Measurements from ENCODE around the gene NPEPL1.
"Not testable (repeated sequence)": the region's sequence is repeated elsewhere in the genome, so short reads cannot be mapped to it uniquely, and the experiment has no call there.

GRCh38 chr20:58648502-58648825 is 44.1 kb upstream of the NPEPL1 start:
- not testable (repeated sequence) for TF ChIP-seq CTCF, POLR2A, POLR2AphosphoS5, EP300 (IDR thresholded peaks at IDR 0.05)

All from gastroesophageal sphincter (tissue), 3 donors.